Measurements from ENCODE around the gene MAP3K1.
"Not testable (repeated sequence)": the region's sequence is repeated elsewhere in the genome, so short reads cannot be mapped to it uniquely, and the experiment has no call there.

The MAP3K1 gene

GRCh38 chr5:56815658-56816545 is 553 bp downstream of the MAP3K1 start:
- DNase-seq (ENCODE audit: low read depth, low spot score) = no peak

GRCh38 chr5:56816546-56817081 is 1.3 kb downstream of the MAP3K1 start:
- DNase-seq (ENCODE audit: low read depth, low spot score) = peak; percentile 30

- no peak for DNase-seq (ENCODE audit: low read depth, low spot score)
Measured at GRCh38 chr5:56817263-56818014, 2.1 kb downstream of the MAP3K1 start.

GRCh38 chr5:56818450-56819037 is 3.2 kb downstream of the MAP3K1 start:
- no peak for DNase-seq (ENCODE audit: low read depth, low spot score)

- no peak for DNase-seq (ENCODE audit: low read depth, low spot score)
Measured at GRCh38 chr5:56819060-56819881, 3.9 kb downstream of the MAP3K1 start.

- not testable (repeated sequence) for DNase-seq (ENCODE audit: low read depth, low spot score)
Measured at GRCh38 chr5:56821868-56822267, 6.5 kb downstream of the MAP3K1 start.

GRCh38 chr5:56822981-56823380 is 7.6 kb downstream of the MAP3K1 start:
- DNase-seq (ENCODE audit: low read depth, low spot score) = no peak

GRCh38 chr5:56824019-56824418 is 8.7 kb downstream of the MAP3K1 start:
- no peak for DNase-seq (ENCODE audit: low read depth, low spot score)

- no peak for DNase-seq (ENCODE audit: low read depth, low spot score)
Measured at GRCh38 chr5:56825222-56825824, 10.0 kb downstream of the MAP3K1 start.

GRCh38 chr5:56827049-56827448 is 11.7 kb downstream of the MAP3K1 start:
- DNase-seq (ENCODE audit: low read depth, low spot score) = no peak

- DNase-seq (ENCODE audit: low read depth, low spot score) = no peak
Measured at GRCh38 chr5:56827924-56828323, 12.6 kb downstream of the MAP3K1 start.

- peak; percentile 23 for DNase-seq (ENCODE audit: low read depth, low spot score)
Measured at GRCh38 chr5:56829137-56829908, 14.0 kb downstream of the MAP3K1 start.

GRCh38 chr5:56831773-56832172 is 16.4 kb downstream of the MAP3K1 start:
- DNase-seq (ENCODE audit: low read depth, low spot score) = no peak

- no peak for DNase-seq (ENCODE audit: low read depth, low spot score)
Measured at GRCh38 chr5:56833325-56833724, 18.0 kb downstream of the MAP3K1 start.

- no peak for DNase-seq (ENCODE audit: low read depth, low spot score)
Measured at GRCh38 chr5:56837381-56837780, 22.0 kb downstream of the MAP3K1 start.

- DNase-seq (ENCODE audit: low read depth, low spot score) = no peak
Measured at GRCh38 chr5:56837956-56838355, 22.6 kb downstream of the MAP3K1 start.

- no peak for DNase-seq (ENCODE audit: low read depth, low spot score)
Measured at GRCh38 chr5:56838409-56839039, 23.2 kb downstream of the MAP3K1 start.

GRCh38 chr5:56839062-56839461 is 23.7 kb downstream of the MAP3K1 start:
- no peak for DNase-seq (ENCODE audit: low read depth, low spot score)

GRCh38 chr5:56840597-56840996 is 25.2 kb downstream of the MAP3K1 start:
- no peak for DNase-seq (ENCODE audit: low read depth, low spot score)

GRCh38 chr5:56845277-56845676 is 29.9 kb downstream of the MAP3K1 start:
- DNase-seq (ENCODE audit: low read depth, low spot score) = no peak
